Stimulated activated naive B cell treated with anti-CD40 and anti-IgM and Interleukin-4, amounts not matched to agents 10 μg/mL and 1 μg/mL and 100 μg/mL, for 72 hours (primary cell): ENCODE data around the gene SCRG1.

ENCODE experiments used
- ATAC-seq, 2 donors: fragments of 150-1000 bp; cut with Tn5 transposase; replicated peaks; 2 replicates each; pipeline ENCODE4 v1.10.0; 2021; ENCODE audit warnings: moderate library complexity in 1 of 2
- DNase-seq: peaks from one replicate; pipeline ENCODE4 v3.0.0; 2021
- H3K27ac Mint-ChIP-seq: one replicate; pipeline ENCODE4 v1.8.0; 2022; ENCODE audit warnings: mild to moderate bottlenecking, mixed read lengths
- H3K27me3 Mint-ChIP-seq, 2 donors: one replicate each; pipeline ENCODE4 v1.8.0; 2022; ENCODE audit warnings: mixed read lengths in 2 of 2
- H3K36me3 Mint-ChIP-seq, 2 donors: one replicate each; pipeline ENCODE4 v1.8.0; 2022; ENCODE audit warnings: mixed read lengths in 2 of 2, mild to moderate bottlenecking in 1 of 2
- H3K4me1 Mint-ChIP-seq, 2 donors: one replicate each; pipeline ENCODE4 v1.8.0; 2022; ENCODE audit warnings: mixed read lengths in 2 of 2, mild to moderate bottlenecking in 1 of 2
- H3K4me3 Mint-ChIP-seq, 2 donors: one replicate each; pipeline ENCODE4 v1.8.0; 2022; ENCODE audit warnings: mild to moderate bottlenecking in 2 of 2, mixed read lengths in 2 of 2, moderate library complexity in 1 of 2
- H3K9me3 Mint-ChIP-seq, 2 donors: one replicate each; pipeline ENCODE4 v1.8.0; 2022; ENCODE audit warnings: mixed read lengths in 2 of 2, mild to moderate bottlenecking in 1 of 2

Gene SCRG1

DNA sequence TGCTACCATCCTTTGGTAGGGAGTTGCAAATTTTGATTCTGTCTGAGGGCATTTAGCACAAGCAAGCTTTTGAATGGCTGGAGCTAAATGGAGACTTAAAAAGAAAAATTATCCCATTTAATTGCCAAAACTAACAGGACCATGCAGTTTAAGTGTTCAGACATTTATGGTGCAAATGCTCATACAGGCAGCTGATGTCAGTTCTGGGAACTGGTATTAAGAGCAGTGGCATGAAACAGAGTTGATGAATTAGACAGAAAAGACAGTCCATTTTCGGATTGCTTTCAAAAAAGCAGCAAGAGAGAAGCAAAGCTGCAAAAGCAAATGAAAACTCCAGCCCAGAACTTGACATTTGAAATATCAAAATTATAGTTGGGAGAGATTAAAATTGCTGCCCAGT lies 1.3 kb downstream of the SCRG1 start:
- Mint-ChIP-seq H3K36me3 (peaks cover 1 to 3% of the 10 kb centered on the region in 2 donors), H3K27me3 (no peaks in the 10 kb centered on the region), H3K9me3 (no peaks in the 10 kb centered on the region), H3K27ac (no peak overlapping the region), H3K4me1 (no peaks in the 10 kb centered on the region), H3K4me3 (no peak overlapping the region)
- ATAC-seq (no peak), DNase-seq (no peak)

DNA sequence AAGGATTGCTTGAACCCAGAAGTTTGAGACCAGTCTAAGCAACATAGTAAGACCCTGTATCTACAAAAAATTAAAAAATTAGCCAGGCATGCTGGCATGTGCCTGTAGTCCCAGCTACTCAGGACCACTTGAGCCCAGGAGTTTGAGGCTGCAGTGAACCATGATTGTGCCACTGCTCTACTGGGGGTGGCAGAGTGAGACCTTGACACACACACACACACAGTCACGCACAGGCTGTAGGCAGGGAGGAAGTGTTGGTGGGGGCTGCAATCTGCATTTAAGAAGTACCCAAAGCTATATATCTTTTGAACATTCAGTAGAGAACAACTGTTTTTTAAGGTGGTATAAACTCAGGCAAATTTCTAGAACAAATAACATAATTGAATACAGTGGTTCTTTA lies 7.2 kb downstream of the SCRG1 start:
- H3K4me3 Mint-ChIP-seq: no peak overlapping the region
- no peaks in the 10 kb centered on the region for H3K4me1 Mint-ChIP-seq
- DNase-seq: no peak
- H3K27ac Mint-ChIP-seq: no peak overlapping the region
- H3K27me3 Mint-ChIP-seq: no peaks in the 10 kb centered on the region
- ATAC-seq: no peak
- H3K36me3 Mint-ChIP-seq: peaks cover 1 to 3% of the 10 kb centered on the region in 2 donors
- H3K9me3 Mint-ChIP-seq: no peaks in the 10 kb centered on the region

DNA sequence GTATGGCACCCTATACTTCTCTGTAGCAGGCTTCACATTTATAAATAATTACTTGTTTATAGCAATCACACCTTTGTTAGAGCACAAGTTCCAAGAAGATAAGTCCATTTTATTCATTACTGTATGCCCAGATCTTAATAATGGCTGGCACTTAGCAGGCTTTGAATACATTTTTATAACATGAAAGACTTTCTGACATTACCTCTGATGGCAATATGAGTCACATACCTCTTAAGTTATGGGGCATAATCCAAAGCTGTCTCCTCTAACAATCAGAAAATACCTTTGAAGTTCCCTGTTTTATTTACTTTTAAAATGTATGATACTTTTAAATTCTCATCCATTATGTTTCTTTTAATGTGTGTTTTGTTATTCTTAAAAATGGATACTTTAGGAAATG lies 12.2 kb downstream of the SCRG1 start:
- no peak for ATAC-seq
- Mint-ChIP-seq H3K27me3 (no peaks in the 10 kb centered on the region), H3K4me3 (no peak overlapping the region), H3K27ac (no peak overlapping the region), H3K4me1 (no peaks in the 10 kb centered on the region), H3K36me3 (no peaks in the 10 kb centered on the region), H3K9me3 (no peaks in the 10 kb centered on the region)
- DNase-seq: no peak

DNA sequence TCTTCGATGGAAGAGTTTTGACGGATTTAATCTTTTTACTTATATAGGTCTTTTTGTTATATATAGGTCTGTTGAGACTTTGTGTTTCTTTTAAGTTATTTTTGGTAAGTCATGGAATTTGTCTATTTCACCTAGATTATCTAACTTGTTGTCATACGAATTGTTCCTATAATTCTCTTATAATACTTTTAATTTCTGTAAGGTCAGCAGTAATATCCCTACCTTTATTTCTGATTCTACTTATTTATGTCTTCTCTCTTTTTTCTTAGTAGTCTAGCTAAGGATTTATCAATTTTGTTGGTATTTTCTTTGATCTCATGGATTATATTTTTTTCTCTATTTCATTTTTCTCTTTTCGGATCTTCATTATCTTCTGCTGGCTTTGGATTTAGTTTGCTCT lies 16.6 kb downstream of the SCRG1 start:
- no peak overlapping the region for H3K27ac Mint-ChIP-seq
- DNase-seq: no peak
- ATAC-seq: no peak
- H3K4me1 Mint-ChIP-seq: no peaks in the 10 kb centered on the region
- H3K9me3 Mint-ChIP-seq: no peaks in the 10 kb centered on the region
- H3K27me3 Mint-ChIP-seq: no peaks in the 10 kb centered on the region
- H3K36me3 Mint-ChIP-seq: no peaks in the 10 kb centered on the region
- no peak overlapping the region for H3K4me3 Mint-ChIP-seq

DNA sequence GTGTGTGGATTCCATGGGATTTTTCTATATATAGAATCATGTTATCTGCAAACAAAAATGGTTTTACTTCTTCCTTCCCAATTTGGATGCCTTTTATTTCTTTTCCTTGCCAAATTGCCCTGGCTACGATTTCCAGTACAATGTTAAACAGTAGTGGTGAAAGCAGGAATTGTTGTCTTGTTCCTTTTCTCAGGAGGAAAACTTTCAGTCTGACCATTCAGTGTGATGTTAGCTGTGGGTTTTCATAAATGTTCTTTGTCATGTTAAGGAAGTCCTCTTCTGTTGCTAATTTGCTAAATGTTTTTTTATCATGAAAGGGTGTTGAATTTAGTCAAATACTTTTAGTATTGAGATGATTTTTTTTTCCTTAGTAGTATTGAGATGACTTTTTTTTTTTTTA lies 17.3 kb downstream of the SCRG1 start:
- H3K4me3 Mint-ChIP-seq: no peak overlapping the region
- DNase-seq (no peak), ATAC-seq (no peak)
- no peaks in the 10 kb centered on the region for H3K4me1 Mint-ChIP-seq
- H3K36me3 Mint-ChIP-seq: no peaks in the 10 kb centered on the region
- no peak overlapping the region for H3K27ac Mint-ChIP-seq
- no peaks in the 10 kb centered on the region for H3K9me3 Mint-ChIP-seq
- no peaks in the 10 kb centered on the region for H3K27me3 Mint-ChIP-seq

DNA sequence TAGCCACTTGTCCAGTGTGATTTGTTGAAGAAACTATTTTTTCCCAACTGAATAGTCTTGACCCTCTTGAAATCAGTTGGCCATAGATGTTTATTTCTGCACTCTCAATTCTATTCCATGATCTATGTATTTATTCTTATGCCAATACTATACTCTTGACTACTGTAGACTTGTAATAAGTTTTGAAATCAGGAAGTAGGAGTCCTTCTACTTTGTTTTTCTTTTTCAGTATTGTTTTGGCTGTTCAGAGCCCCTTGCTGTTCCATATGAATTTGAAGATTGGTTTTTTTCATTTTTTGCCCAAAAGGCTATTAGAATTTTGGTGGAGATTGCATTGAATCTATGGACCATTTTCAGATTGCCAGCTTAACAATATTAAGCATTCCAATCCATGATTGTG lies 17.9 kb downstream of the SCRG1 start:
- DNase-seq: no peak
- H3K4me1 Mint-ChIP-seq: no peaks in the 10 kb centered on the region
- no peak overlapping the region for H3K27ac Mint-ChIP-seq
- H3K4me3 Mint-ChIP-seq: no peak overlapping the region
- H3K9me3 Mint-ChIP-seq: no peaks in the 10 kb centered on the region
- no peaks in the 10 kb centered on the region for H3K36me3 Mint-ChIP-seq
- ATAC-seq: no peak
- H3K27me3 Mint-ChIP-seq: no peaks in the 10 kb centered on the region

DNA sequence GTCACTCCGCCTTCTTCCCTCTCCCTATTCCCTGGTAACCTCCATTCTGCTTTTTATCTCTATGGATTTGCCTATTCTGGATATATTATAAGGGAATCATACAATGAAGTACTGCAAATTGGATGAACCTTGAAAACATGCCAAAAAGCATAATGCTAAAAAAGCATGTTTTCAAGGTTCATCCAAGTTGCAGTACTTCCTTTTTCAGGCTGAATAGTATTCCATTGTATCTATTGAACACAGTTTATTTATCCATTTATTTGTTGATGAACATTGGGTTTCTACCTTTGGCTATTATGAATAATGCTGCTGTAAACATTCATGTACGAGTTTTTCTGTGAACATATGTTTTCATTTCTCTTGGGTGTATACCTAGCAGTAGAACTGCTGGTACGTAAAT lies 19.0 kb downstream of the SCRG1 start:
- Mint-ChIP-seq H3K4me1 (no peaks in the 10 kb centered on the region), H3K27me3 (no peaks in the 10 kb centered on the region), H3K27ac (no peak overlapping the region), H3K9me3 (no peaks in the 10 kb centered on the region), H3K36me3 (no peaks in the 10 kb centered on the region), H3K4me3 (no peak overlapping the region)
- no peak for DNase-seq
- no peak for ATAC-seq

DNA sequence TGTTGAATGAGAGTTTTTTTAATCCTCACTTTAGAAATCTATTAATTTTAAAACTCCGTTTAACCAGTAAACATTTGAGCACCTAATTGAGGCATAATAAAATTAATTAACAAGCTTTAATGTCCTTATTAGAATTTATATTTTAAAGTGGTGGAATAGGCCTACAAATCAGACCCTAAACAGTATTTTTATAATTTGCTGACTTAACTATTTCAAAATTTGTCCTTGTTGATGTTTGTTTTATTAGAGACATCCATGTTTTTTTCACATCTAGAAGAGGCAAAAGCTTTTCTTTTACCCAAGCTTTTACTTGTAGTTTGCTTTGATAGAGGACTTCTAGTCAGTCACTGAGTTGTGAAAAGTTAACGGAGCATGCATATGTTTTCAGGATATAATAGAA lies 24.3 kb downstream of the SCRG1 start:
- H3K27me3 Mint-ChIP-seq: peaks cover 0 to 5% of the 10 kb centered on the region in 2 donors
- peaks cover 2 to 6% of the 10 kb centered on the region in 2 donors for H3K36me3 Mint-ChIP-seq

DNA sequence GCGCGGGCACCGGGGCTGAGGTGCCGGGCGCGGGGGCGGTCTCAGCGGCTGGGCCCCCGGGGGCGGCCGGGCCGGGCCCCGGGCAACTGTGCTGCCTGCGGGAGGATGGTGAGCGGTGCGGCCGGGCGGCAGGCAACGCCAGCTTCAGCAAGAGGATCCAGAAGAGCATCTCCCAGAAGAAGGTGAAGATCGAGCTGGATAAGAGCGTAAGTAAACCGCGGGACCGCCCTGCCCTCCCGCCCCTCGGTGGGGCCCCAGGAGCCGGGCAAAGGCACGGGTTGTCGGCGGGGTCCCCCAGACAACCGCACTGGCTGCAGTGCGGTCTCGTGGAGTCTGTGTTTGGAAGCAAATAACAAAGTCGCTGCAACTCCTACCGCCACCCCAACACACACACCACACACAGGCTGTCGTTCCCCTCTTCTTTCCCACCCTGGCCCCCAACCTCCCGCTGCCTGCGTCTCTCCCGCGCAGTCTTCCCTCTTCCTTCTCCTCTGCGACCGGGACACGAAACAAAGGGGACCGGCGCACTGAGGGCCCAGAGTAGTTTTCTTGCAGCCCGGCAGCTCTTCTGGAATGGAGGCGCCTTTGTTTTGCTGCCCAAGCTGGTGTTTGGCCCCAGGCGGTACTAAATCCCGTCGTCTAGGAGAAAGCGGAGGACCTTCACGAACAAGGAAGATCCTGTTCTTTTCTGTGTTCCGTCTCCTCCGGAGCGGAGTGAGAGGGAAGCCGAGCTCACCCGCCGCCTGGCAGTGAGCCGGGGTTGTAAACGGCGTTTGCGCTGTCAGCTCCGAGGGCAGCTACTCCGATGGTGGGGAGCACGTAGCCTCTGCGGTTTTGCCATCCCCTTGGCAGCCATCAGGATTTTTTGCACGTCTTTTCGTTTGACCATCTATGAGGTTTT lies 27.4 kb downstream of the SCRG1 start:
- Mint-ChIP-seq H3K27me3 (peaks cover 0 to 5% of the 10 kb centered on the region in 2 donors), H3K4me1 (peaks cover 5 to 17% of the 10 kb centered on the region in 2 donors), H3K27ac (peak overlapping the region; percentile 85), H3K9me3 (no peaks in the 10 kb centered on the region), H3K4me3 (peak overlapping the region; percentile 99 to 100), H3K36me3 (peaks cover 2 to 6% of the 10 kb centered on the region in 2 donors)
- ATAC-seq: peak; percentile 12 to 16
- peak; percentile 17 for DNase-seq

More for the DNA sequence above, 24.3 kb downstream of the SCRG1 start:
- Mint-ChIP-seq H3K9me3 (no peaks in the 10 kb centered on the region), H3K27ac (no peak overlapping the region), H3K4me3 (no peak overlapping the region), H3K4me1 (peaks cover 4 to 17% of the 10 kb centered on the region in 2 donors)
- ATAC-seq (no peak), DNase-seq (no peak)

DNA sequence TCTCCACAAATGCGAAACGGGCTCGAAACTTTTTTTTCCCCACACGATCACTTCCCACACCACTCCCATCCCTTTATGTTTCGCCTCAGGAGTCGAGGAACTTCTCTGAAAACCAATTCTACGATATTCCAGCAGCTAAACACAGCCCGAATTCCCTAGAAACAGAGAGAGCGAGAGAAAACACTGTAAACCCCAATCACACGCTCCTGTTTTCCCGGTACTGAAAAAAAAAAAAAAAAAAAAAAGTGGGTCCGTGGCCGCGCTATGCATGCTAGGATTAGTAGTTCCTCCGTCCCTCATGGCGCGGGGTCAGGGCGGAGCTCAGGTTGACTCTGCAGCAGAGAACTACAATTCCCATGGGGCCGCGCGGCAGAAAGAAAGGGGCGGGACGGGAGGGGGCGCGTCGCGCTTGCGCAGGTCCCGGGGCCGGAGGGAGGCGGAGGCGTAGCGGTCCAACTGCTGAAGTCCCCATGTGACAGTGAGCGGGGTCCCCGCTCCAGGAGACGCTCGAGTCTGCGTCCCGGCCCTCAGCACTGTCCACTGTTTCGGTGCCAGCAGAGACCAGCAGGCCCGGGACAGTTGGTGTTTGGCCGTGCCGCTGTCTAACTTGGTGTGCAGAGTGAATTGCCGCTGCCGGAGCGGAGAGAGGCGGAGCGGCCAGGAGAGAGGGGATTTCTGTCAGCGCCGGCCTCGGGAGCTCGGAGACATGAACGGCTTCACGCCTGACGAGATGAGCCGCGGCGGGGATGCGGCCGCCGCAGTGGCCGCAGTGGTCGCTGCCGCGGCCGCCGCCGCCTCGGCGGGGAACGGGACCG lies 28.2 kb downstream of the SCRG1 start, which contains the start of gene SAP30:
Gene SAP30, plus strand, starts transcription at position 478 of the 815 bp plus-strand sequence. Its CDS starts 229 bp downstream, at position 707.
- Mint-ChIP-seq H3K27ac (peak within 1 kb of the TSS; percentile 98), H3K4me1 (peaks cover 5 to 17% of the 10 kb centered on the region in 2 donors), H3K27me3 (peaks cover 0 to 5% of the 10 kb centered on the region in 2 donors), H3K4me3 (peak within 1 kb of the TSS; percentile 99 to 100), H3K9me3 (no peaks in the 10 kb centered on the region), H3K36me3 (peaks cover 2 to 6% of the 10 kb centered on the region in 2 donors)
- DNase-seq (peak; percentile 92), ATAC-seq (peak; percentile 88 to 90)

DNA sequence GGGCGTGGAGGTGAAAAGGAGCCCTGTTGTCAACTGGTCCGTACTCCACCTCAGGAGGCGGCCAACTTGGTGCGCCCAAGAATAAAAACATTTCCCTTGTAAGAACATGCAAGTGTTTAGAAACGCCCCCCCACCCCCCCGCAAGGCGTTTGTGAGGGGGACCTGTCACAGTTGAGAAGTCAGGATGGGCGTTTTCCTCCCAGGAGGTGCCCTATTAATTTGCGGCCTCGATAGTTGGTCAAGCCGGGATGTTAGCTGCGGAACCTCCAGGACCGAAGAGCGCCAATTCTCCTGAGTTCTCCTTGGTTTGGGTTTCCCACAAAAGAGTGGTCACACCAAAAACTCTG lies 28.8 kb downstream of the SCRG1 start:
- DNase-seq (no peak), ATAC-seq (peak; percentile 44 to 46)
- Mint-ChIP-seq H3K36me3 (peaks cover 2 to 6% of the 10 kb centered on the region in 2 donors), H3K9me3 (no peaks in the 10 kb centered on the region), H3K27me3 (peaks cover 0 to 5% of the 10 kb centered on the region in 2 donors), H3K4me1 (peaks cover 5 to 17% of the 10 kb centered on the region in 2 donors), H3K27ac (peak overlapping the region; percentile 98), H3K4me3 (peak overlapping the region; percentile 99 to 100)

DNA sequence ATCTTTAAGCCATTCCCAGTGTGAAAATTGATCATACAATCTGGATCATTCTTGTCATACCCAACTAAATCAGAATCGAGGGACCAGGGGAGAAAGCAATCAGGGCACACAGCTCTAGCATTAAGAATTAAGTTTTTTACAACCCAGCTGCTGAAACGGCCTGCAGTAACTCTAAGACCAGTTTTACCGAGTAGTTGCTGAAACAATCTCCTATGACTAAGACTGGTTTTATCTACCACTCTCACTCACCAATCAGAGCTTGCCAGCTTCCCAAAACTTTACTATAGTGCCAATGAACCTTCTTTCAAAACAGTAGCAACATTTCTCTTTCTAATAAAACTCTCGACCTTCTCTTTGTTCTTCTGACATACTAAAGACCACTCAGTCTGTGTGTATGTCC lies 31.0 kb downstream of the SCRG1 start:
- Mint-ChIP-seq H3K9me3 (no peaks in the 10 kb centered on the region), H3K4me1 (peaks cover 3 to 12% of the 10 kb centered on the region in 2 donors), H3K4me3 (no peak overlapping the region), H3K36me3 (peaks cover 2 to 3% of the 10 kb centered on the region in 2 donors), H3K27ac (no peak overlapping the region), H3K27me3 (no peaks in the 10 kb centered on the region)
- DNase-seq: no peak
- ATAC-seq: no peak

DNA sequence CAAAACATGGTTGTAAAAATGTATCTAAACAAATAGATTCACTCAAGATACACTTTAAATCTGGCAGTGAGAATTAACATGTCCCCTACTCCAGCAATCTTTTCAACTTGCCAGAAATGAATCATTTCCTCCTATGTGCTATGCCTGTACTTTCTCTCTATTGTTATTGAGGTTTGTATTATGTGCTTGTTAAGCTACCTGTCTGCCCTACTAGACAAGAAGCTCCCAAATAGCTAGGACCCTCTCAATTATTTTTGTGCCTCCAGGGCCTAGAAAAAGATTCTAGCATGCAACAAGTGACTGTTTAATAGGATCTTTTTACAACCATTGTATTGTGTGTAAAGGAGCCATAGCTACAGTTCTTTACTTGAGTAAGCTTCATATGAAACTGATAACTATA lies 31.6 kb downstream of the SCRG1 start:
- peaks cover 2 to 3% of the 10 kb centered on the region in 2 donors for H3K36me3 Mint-ChIP-seq
- H3K9me3 Mint-ChIP-seq: no peaks in the 10 kb centered on the region
- no peak overlapping the region for H3K4me3 Mint-ChIP-seq
- ATAC-seq (no peak), DNase-seq (no peak)
- no peak overlapping the region for H3K27ac Mint-ChIP-seq
- H3K27me3 Mint-ChIP-seq: no peaks in the 10 kb centered on the region
- peaks cover 3 to 7% of the 10 kb centered on the region in 2 donors for H3K4me1 Mint-ChIP-seq

DNA sequence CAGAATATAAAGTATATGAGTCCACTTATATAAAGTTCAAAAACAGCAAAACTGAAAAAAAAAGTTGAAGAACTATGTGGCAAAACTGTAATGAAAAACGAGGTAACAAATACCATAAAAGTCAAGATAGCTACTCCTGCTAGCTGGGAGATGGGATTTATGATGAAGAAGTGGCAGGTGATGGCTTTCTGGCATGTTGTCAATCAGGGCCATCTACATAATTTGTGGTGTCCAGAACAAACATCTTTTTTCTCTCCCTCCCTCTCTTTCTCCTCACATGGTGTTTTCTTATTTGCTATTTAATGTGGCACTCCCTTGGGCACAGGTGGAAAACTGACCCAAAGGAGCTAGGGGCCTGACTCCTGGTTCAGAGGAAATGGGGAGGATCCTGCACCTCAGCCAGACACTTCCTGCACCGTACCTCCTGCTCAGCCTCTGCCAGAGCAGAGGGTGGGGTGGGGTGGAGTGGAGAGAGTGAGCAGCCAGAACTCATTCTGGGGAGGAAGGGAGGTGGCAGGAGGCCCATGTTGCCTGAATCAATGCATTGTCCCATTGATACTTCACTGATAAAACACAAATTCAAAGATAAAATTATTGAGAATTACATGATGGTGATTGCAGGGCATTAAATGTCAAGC lies 33.4 kb downstream of the SCRG1 start:
- DNase-seq (no peak), ATAC-seq (no peak)
- Mint-ChIP-seq H3K4me3 (no peak overlapping the region), H3K4me1 (peaks cover 0 to 1% of the 10 kb centered on the region in 2 donors), H3K36me3 (no peaks in the 10 kb centered on the region), H3K27ac (no peak overlapping the region), H3K27me3 (no peaks in the 10 kb centered on the region), H3K9me3 (no peaks in the 10 kb centered on the region)
